ENCODE results near the gene ZMYM2. TPM values are rescaled to one million over a fixed set of nuclear protein-coding genes. Genes with fewer than 3 reads are reported as not detected.

The ZMYM2 gene
- total RNA-seq, 4 donors from 2014 or later, result 33.4 to 91.1 (median 63.6) TPM

DNA sequence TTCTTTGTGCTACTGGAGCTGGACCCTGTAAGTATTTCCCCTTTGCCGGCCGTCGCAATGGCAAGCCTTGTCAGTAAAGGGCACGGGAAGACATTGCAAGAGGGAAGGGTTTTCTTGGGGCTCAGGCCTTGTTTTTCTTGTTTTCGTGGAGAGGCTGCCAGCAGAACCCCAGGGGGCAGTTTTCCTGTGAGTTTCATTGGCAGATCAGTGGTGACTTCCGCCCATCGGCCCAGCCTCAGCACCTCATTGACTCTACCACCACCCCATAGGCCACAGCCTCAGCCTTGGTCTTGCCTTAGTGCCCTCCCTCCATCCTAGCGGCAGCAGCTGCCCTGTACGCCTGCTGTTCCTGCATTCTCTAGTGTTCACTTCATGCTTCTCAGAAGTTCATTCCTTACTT is 140.8 kb downstream of the ZMYM2 start:
- Histone ChIP-seq H3K9me3 (no peaks in the 10 kb centered on the region), H3K27me3 (peaks cover 32% of the 10 kb centered on the region), H3K36me3 (no peaks in the 10 kb centered on the region), H3K4me3 (no peak overlapping the region), H3K27ac (no peak overlapping the region), H3K4me1 (no peaks in the 10 kb centered on the region)
- no peak for TF ChIP-seq EP300 (IDR thresholded peaks at IDR 0.05; ENCODE audit: low read depth)
- TF ChIP-seq POLR2AphosphoS5 (IDR thresholded peaks at IDR 0.05), result no peak
- TF ChIP-seq, protein P1, sequence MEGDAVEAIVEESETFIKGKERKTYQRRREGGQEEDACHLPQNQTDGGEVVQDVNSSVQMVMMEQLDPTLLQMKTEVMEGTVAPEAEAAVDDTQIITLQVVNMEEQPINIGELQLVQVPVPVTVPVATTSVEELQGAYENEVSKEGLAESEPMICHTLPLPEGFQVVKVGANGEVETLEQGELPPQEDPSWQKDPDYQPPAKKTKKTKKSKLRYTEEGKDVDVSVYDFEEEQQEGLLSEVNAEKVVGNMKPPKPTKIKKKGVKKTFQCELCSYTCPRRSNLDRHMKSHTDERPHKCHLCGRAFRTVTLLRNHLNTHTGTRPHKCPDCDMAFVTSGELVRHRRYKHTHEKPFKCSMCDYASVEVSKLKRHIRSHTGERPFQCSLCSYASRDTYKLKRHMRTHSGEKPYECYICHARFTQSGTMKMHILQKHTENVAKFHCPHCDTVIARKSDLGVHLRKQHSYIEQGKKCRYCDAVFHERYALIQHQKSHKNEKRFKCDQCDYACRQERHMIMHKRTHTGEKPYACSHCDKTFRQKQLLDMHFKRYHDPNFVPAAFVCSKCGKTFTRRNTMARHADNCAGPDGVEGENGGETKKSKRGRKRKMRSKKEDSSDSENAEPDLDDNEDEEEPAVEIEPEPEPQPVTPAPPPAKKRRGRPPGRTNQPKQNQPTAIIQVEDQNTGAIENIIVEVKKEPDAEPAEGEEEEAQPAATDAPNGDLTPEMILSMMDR (IDR thresholded peaks at IDR 0.05), result no peak
- no peak for TF ChIP-seq POLR2A (IDR thresholded peaks at IDR 0.05)
- intact Hi-C loops (cut with DNase I; ENCODE audit: low total_unique reads) (loop anchor here (10.0 kb wide), 1 partner anchor 65 kb away; the partner anchor contains the start of gene GJA3), in situ Hi-C loops (cut with MboI; ENCODE audit: low pct_ligation_motif_present in 1 of 4, low pct_unique_long_range_greater_than_20kb in 1 of 4, low sequenced_read_pairs in 3 of 4) (no loop called here)
- no peak for DNase-seq
- WGBS, 2 donors (ENCODE audit: low coverage in 1 of 2), result 77 to 78% methylated on average over 4 to 9 of the region's 9 CpGs

DNA sequence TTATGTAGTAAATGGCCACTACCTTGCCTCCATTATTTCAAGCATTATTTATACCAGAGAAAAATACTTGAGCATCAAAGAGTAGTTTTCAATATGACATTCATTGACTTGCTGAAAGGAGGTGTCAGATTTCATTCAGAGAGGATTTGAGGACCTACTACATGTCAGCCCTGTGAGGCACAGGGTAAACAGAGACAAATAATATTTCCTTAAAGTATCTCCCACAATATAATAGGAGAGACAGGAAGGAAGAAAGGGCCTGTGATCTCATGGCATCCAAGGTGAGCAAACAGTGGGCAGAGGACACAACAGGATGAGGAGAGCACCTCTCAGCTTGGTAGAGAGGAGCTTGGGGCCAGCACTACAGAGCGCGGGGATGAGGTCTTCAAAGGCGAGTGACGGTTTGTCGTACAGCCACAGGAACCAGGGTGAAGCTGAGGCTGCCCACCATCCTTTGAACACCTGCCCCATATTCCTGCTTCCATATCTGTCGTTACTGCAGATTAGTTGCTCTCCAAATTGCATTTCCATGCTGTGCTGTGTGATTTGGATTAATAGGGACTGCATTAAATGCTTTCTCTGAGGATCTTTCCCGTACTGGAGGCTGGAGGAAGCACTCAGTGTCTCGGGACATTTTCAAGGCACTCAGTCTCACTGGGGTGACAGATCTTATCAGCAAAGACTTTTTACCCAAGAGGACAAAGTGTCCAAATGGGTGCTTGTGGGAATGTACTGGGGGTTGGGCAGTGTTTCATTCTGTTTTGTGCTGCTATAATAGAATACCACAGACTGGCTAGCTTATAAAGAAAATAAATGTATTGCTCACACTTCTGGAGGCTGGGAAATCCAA is 143.2 kb downstream of the ZMYM2 start:
- TF ChIP-seq, protein P1 (IDR thresholded peaks at IDR 0.05), result no peak
- TF ChIP-seq POLR2AphosphoS5 (IDR thresholded peaks at IDR 0.05) (no peak), POLR2A (IDR thresholded peaks at IDR 0.05) (no peak), EP300 (IDR thresholded peaks at IDR 0.05; ENCODE audit: low read depth) (no peak)
- WGBS, 2 donors (ENCODE audit: low coverage in 1 of 2), result 68 to 78% methylated on average over 5 to 8 of the region's 8 CpGs
- no peak overlapping the region for H3K4me3 ChIP-seq
- no peak for DNase-seq
- H3K27ac ChIP-seq, result no peak overlapping the region
- in situ Hi-C loops (cut with MboI; ENCODE audit: low pct_ligation_motif_present in 1 of 4, low pct_unique_long_range_greater_than_20kb in 1 of 4, low sequenced_read_pairs in 3 of 4) (no loop called here), intact Hi-C loops (cut with DNase I; ENCODE audit: low total_unique reads) (no loop called here)
- no peaks in the 10 kb centered on the region for H3K9me3 ChIP-seq
- H3K27me3 ChIP-seq, result peaks cover 44% of the 10 kb centered on the region
- H3K4me1 ChIP-seq, result no peaks in the 10 kb centered on the region
- no peaks in the 10 kb centered on the region for H3K36me3 ChIP-seq

GRCh38 chr13:20102525-20103180 is 144.1 kb downstream of the ZMYM2 start:
- no peak overlapping the region for H3K4me3 ChIP-seq
- WGBS, 2 donors (ENCODE audit: low coverage in 1 of 2), result 68 to 74% methylated on average over 7 to 9 of the region's 9 CpGs
- intact Hi-C loops (cut with DNase I; ENCODE audit: low total_unique reads) (no loop called here), in situ Hi-C loops (cut with MboI; ENCODE audit: low pct_ligation_motif_present in 1 of 4, low pct_unique_long_range_greater_than_20kb in 1 of 4, low sequenced_read_pairs in 3 of 4) (no loop called here)
- H3K36me3 ChIP-seq, result no peaks in the 10 kb centered on the region
- DNase-seq, result no peak
- H3K27me3 ChIP-seq, result peaks cover 44% of the 10 kb centered on the region
- H3K4me1 ChIP-seq, result no peaks in the 10 kb centered on the region
- TF ChIP-seq, protein P1 (IDR thresholded peaks at IDR 0.05), result no peak
- TF ChIP-seq POLR2A (IDR thresholded peaks at IDR 0.05) (no peak), POLR2AphosphoS5 (IDR thresholded peaks at IDR 0.05) (no peak), EP300 (IDR thresholded peaks at IDR 0.05; ENCODE audit: low read depth) (no peak)
- no peaks in the 10 kb centered on the region for H3K9me3 ChIP-seq
- no peak overlapping the region for H3K27ac ChIP-seq

- Histone ChIP-seq H3K27ac (no peak overlapping the region), H3K9me3 (no peaks in the 10 kb centered on the region), H3K4me1 (no peaks in the 10 kb centered on the region), H3K4me3 (no peak overlapping the region), H3K36me3 (no peaks in the 10 kb centered on the region), H3K27me3 (peaks cover 33% of the 10 kb centered on the region)
- no peak for DNase-seq
- 76 to 79% methylated on average over 5 to 13 of the region's 13 CpGs for WGBS, 2 donors (ENCODE audit: low coverage in 1 of 2)
- TF ChIP-seq POLR2AphosphoS5 (IDR thresholded peaks at IDR 0.05), result no peak
- no peak for TF ChIP-seq POLR2A (IDR thresholded peaks at IDR 0.05)
- TF ChIP-seq EP300 (IDR thresholded peaks at IDR 0.05; ENCODE audit: low read depth), result no peak
- TF ChIP-seq, protein P1 (IDR thresholded peaks at IDR 0.05), result no peak
- intact Hi-C loops (cut with DNase I; ENCODE audit: low total_unique reads) (no loop called here), in situ Hi-C loops (cut with MboI; ENCODE audit: low pct_ligation_motif_present in 1 of 4, low pct_unique_long_range_greater_than_20kb in 1 of 4, low sequenced_read_pairs in 3 of 4) (no loop called here)
Measured at GRCh38 chr13:20105161-20105689, 146.7 kb downstream of the ZMYM2 start.
